Effector memory CD8-positive, alpha-beta T cell (primary cell): Measurements from ENCODE around the gene WASF2.

Experiments
- ATAC-seq: fragments of 150-1000 bp; cut with Tn5 transposase; replicated peaks from 2 replicates; pipeline ENCODE4 v1.10.0; 2021; ENCODE audit warnings: mild to moderate bottlenecking, moderate library complexity
- DNase-seq, 3 experiments: peaks; one replicate each; pipeline ENCODE4 v3.0.0; 2021
- H3K27ac Mint-ChIP-seq, 2 donors: one replicate each; pipeline ENCODE4 v1.8.0; 2022; ENCODE audit warnings: mild to moderate bottlenecking in 2 of 2, mixed read lengths in 2 of 2, moderate library complexity in 2 of 2
- H3K27me3 Mint-ChIP-seq, 2 donors: one replicate each; pipeline ENCODE4 v1.8.0; 2022; ENCODE audit warnings: mixed read lengths in 2 of 2
- H3K36me3 Mint-ChIP-seq: one replicate; pipeline ENCODE4 v1.8.0; 2022; ENCODE audit warnings: mild to moderate bottlenecking, moderate library complexity, mixed read lengths; ENCODE audit not compliant: insufficient read depth
- H3K4me1 Mint-ChIP-seq, 2 donors: one replicate each; pipeline ENCODE4 v1.8.0; 2022; ENCODE audit warnings: low read depth in 2 of 2, mixed read lengths in 2 of 2
- H3K4me3 Mint-ChIP-seq, 2 donors: one replicate each; pipeline ENCODE4 v1.8.0; 2022; ENCODE audit warnings: mild to moderate bottlenecking in 2 of 2, mixed read lengths in 2 of 2, moderate library complexity in 2 of 2
- H3K9me3 Mint-ChIP-seq, 2 donors: one replicate each; pipeline ENCODE4 v1.8.0; 2022; ENCODE audit warnings: mixed read lengths in 2 of 2

Gene WASF2

GRCh38 chr1:27383039-27383605 lies 106.8 kb downstream of the WASF2 start, which contains the start of gene CD164L2:
Gene CD164L2, minus strand, starts transcription at chr1:27383333. Its CDS starts 94 bp downstream, at chr1:27383239.
- H3K4me1 Mint-ChIP-seq, result peaks cover 0 to 2% of the 10 kb centered on the region in 2 donors
- peak in 2 of 3 experiments; percentile 35 to 39 for DNase-seq
- H3K36me3 Mint-ChIP-seq, result peaks cover 3% of the 10 kb centered on the region
- ATAC-seq, result peak; percentile 69
- H3K27me3 Mint-ChIP-seq, result peaks cover 0 to 6% of the 10 kb centered on the region in 2 donors
- H3K9me3 Mint-ChIP-seq, result no peaks in the 10 kb centered on the region
- H3K4me3 Mint-ChIP-seq, result no peak within 1 kb of the TSS
- peak within 1 kb of the TSS in 1 of 2 donors; percentile 3 for H3K27ac Mint-ChIP-seq

GRCh38 chr1:27381969-27382762 lies 107.8 kb downstream of the WASF2 start:
- no peak for ATAC-seq
- Mint-ChIP-seq H3K4me3 (no peak overlapping the region), H3K4me1 (peaks cover 0 to 2% of the 10 kb centered on the region in 2 donors), H3K27me3 (peaks cover 0 to 6% of the 10 kb centered on the region in 2 donors), H3K27ac (peak overlapping the region in 1 of 2 donors; percentile 3), H3K36me3 (peaks cover 3% of the 10 kb centered on the region), H3K9me3 (no peaks in the 10 kb centered on the region)
- DNase-seq, result no peak

- Mint-ChIP-seq H3K36me3 (peaks cover under 1% of the 10 kb centered on the region), H3K4me3 (no peak overlapping the region), H3K27me3 (peaks cover 0 to 6% of the 10 kb centered on the region in 2 donors), H3K4me1 (peaks cover 0 to 2% of the 10 kb centered on the region in 2 donors), H3K27ac (no peak overlapping the region), H3K9me3 (no peaks in the 10 kb centered on the region)
- no peak for ATAC-seq
- DNase-seq, result no peak
Measured at GRCh38 chr1:27380766-27381733, 108.9 kb downstream of the WASF2 start.

- H3K4me3 Mint-ChIP-seq, result no peak overlapping the region
- peaks cover 0 to 2% of the 10 kb centered on the region in 2 donors for H3K4me1 Mint-ChIP-seq
- ATAC-seq, result no peak
- H3K36me3 Mint-ChIP-seq, result no peaks in the 10 kb centered on the region
- no peak for DNase-seq
- H3K27me3 Mint-ChIP-seq, result peaks cover 0 to 12% of the 10 kb centered on the region in 2 donors
- H3K27ac Mint-ChIP-seq, result no peak overlapping the region
- H3K9me3 Mint-ChIP-seq, result no peaks in the 10 kb centered on the region
Measured at GRCh38 chr1:27380224-27380623, 109.7 kb downstream of the WASF2 start.

GRCh38 chr1:27379564-27380122 lies 110.3 kb downstream of the WASF2 start:
- Mint-ChIP-seq H3K27me3 (peaks cover 0 to 13% of the 10 kb centered on the region in 2 donors), H3K36me3 (no peaks in the 10 kb centered on the region), H3K9me3 (no peaks in the 10 kb centered on the region), H3K4me1 (peaks cover 0 to 2% of the 10 kb centered on the region in 2 donors), H3K27ac (no peak overlapping the region), H3K4me3 (no peak overlapping the region)
- ATAC-seq, result no peak
- DNase-seq, result no peak

GRCh38 chr1:27377760-27378495 lies 112.0 kb downstream of the WASF2 start:
- H3K27ac Mint-ChIP-seq, result no peak overlapping the region
- no peaks in the 10 kb centered on the region for H3K9me3 Mint-ChIP-seq
- H3K27me3 Mint-ChIP-seq, result peaks cover 0 to 13% of the 10 kb centered on the region in 2 donors
- H3K36me3 Mint-ChIP-seq, result no peaks in the 10 kb centered on the region
- ATAC-seq (no peak), DNase-seq (no peak)
- no peak overlapping the region for H3K4me3 Mint-ChIP-seq
- H3K4me1 Mint-ChIP-seq, result peaks cover 0 to 4% of the 10 kb centered on the region in 2 donors

- Mint-ChIP-seq H3K9me3 (no peaks in the 10 kb centered on the region), H3K27ac (peak within 1 kb of the TSS in 1 of 2 donors; percentile 44), H3K27me3 (peaks cover 0 to 8% of the 10 kb centered on the region in 2 donors), H3K36me3 (no peaks in the 10 kb centered on the region), H3K4me1 (peaks cover 0 to 4% of the 10 kb centered on the region in 2 donors), H3K4me3 (no peak within 1 kb of the TSS)
- DNase-seq (no peak), ATAC-seq (no peak)
Measured at GRCh38 chr1:27374362-27375086, 115.4 kb downstream of the WASF2 start, which contains the start of gene FCN3. Gene FCN3, minus strand, starts transcription at chr1:27374824. Its CDS starts 6 bp downstream, at chr1:27374818.

GRCh38 chr1:27372808-27373690 lies 116.9 kb downstream of the WASF2 start:
- peaks cover 0 to 8% of the 10 kb centered on the region in 2 donors for H3K27me3 Mint-ChIP-seq
- no peak for DNase-seq
- peaks cover 0 to 4% of the 10 kb centered on the region in 2 donors for H3K4me1 Mint-ChIP-seq
- ATAC-seq, result no peak
- H3K9me3 Mint-ChIP-seq, result no peaks in the 10 kb centered on the region
- peaks cover 3% of the 10 kb centered on the region for H3K36me3 Mint-ChIP-seq
- H3K27ac Mint-ChIP-seq, result no peak overlapping the region
- H3K4me3 Mint-ChIP-seq, result no peak overlapping the region

GRCh38 chr1:27372022-27372807 lies 117.8 kb downstream of the WASF2 start:
- no peaks in the 10 kb centered on the region for H3K9me3 Mint-ChIP-seq
- no peak overlapping the region for H3K27ac Mint-ChIP-seq
- no peak overlapping the region for H3K4me3 Mint-ChIP-seq
- ATAC-seq (no peak), DNase-seq (no peak)
- peaks cover 3% of the 10 kb centered on the region for H3K36me3 Mint-ChIP-seq
- peaks cover 0 to 6% of the 10 kb centered on the region in 2 donors for H3K4me1 Mint-ChIP-seq
- peaks cover 0 to 8% of the 10 kb centered on the region in 2 donors for H3K27me3 Mint-ChIP-seq

- no peaks in the 10 kb centered on the region for H3K9me3 Mint-ChIP-seq
Measured at GRCh38 chr1:27368869-27369582, 120.9 kb downstream of the WASF2 start.

More at GRCh38 chr1:27368869-27369582, 120.9 kb downstream of the WASF2 start:
- no peak for DNase-seq
- Mint-ChIP-seq H3K4me1 (peaks cover 13 to 26% of the 10 kb centered on the region in 2 donors), H3K27ac (no peak overlapping the region), H3K27me3 (no peaks in the 10 kb centered on the region), H3K36me3 (peaks cover 8% of the 10 kb centered on the region), H3K4me3 (no peak overlapping the region)
- no peak for ATAC-seq
